IPS DF 4.7 (cell line): ENCODE results near the gene ABCA2.

Experiments used
- DNase-seq: peaks from one replicate; pipeline ENCODE4 v3.0.0-alpha.2; 2013; ENCODE audit warnings: low spot score; ENCODE audit errors: extremely low read depth

The ABCA2 gene, protein sequence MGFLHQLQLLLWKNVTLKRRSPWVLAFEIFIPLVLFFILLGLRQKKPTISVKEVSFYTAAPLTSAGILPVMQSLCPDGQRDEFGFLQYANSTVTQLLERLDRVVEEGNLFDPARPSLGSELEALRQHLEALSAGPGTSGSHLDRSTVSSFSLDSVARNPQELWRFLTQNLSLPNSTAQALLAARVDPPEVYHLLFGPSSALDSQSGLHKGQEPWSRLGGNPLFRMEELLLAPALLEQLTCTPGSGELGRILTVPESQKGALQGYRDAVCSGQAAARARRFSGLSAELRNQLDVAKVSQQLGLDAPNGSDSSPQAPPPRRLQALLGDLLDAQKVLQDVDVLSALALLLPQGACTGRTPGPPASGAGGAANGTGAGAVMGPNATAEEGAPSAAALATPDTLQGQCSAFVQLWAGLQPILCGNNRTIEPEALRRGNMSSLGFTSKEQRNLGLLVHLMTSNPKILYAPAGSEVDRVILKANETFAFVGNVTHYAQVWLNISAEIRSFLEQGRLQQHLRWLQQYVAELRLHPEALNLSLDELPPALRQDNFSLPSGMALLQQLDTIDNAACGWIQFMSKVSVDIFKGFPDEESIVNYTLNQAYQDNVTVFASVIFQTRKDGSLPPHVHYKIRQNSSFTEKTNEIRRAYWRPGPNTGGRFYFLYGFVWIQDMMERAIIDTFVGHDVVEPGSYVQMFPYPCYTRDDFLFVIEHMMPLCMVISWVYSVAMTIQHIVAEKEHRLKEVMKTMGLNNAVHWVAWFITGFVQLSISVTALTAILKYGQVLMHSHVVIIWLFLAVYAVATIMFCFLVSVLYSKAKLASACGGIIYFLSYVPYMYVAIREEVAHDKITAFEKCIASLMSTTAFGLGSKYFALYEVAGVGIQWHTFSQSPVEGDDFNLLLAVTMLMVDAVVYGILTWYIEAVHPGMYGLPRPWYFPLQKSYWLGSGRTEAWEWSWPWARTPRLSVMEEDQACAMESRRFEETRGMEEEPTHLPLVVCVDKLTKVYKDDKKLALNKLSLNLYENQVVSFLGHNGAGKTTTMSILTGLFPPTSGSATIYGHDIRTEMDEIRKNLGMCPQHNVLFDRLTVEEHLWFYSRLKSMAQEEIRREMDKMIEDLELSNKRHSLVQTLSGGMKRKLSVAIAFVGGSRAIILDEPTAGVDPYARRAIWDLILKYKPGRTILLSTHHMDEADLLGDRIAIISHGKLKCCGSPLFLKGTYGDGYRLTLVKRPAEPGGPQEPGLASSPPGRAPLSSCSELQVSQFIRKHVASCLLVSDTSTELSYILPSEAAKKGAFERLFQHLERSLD (N-terminal part only)

DNA sequence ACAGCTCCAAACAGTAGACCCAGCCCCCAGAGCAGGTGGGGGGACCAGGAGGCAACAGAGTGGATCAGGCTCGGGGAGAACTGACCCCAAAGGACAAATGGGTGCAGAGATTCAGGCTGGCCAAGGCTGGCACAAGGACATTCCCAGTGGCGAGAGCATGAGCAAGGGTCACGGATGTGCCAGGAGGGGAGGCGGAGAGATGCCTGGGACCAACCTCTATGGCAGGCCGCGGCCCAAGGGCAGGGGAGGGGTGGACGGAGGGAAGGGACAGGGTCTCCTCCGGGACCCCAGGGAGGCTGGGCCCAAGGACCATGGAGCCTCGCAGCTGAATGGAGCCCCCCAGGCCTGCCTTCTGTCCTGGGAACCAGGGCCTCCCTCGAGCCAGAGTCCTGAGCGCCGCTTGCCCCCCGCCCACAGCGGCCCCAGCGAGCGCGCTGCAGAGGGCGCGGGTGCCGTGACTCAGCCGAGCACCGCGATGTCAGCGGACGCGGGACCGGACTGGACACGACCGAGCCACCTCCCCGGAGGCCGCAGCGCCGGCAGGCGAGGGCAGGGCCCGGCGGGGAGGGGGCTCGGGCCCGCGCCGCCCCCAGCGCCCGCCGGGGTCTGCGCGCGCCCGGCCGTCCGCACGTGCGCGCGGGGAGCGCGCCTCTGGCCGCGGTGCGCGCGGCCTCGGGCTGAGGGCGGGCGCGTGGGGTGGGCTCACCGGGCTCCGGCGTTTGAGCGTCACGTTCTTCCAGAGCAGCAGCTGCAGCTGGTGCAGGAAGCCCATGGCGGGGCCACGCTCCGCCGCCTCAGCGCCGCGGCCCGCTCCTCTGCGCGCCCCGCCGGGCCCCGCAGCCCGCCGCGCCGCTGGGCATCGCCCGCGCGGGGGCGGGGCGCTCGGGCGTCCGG is at the start of gene ABCA2:
Gene ABCA2, minus strand, starts transcription at position 869 of the 894 bp plus-strand sequence. Its CDS starts 97 bp downstream, at position 772.
- no peak for DNase-seq

DNA sequence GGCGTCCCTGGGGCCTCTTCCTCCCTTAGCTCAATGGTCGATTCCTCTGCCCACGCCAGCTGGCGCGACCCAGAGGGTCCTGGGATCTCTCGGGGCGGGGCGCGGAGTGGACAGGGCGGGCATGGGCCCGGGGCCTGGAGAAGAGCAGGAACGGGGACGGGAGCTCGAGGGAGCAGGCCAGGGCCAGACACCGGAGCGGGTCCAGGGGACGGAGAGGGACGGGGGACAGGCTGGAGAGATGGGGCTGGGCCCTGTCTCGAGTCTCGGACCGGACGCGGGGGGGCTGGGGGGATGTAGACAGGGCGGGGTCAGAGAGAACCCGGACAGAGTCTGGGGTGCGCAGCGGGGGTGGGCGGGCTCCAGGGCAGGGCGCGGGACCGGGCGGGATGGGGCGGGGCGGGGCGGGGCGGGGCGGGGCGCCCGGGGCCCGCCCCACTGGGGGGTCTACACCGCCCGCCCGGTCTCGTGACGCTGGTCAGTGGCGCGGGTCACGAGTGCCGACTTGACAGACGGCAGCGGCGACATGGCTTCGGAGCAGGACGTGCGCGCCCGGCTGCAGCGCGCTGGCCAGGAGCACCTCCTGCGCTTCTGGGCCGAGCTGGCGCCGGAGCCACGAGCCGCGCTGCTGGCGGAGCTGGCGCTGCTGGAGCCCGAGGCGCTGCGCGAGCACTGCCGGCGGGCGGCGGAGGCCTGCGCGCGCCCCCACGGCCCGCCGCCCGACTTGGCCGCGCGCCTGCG is 49.1 kb upstream of the ABCA2 start, which contains the start of gene UAP1L1:
Gene UAP1L1, plus strand, starts transcription at position 508 of the 738 bp plus-strand sequence. Its CDS starts 16 bp downstream, at position 524.
- no peak for DNase-seq

DNA sequence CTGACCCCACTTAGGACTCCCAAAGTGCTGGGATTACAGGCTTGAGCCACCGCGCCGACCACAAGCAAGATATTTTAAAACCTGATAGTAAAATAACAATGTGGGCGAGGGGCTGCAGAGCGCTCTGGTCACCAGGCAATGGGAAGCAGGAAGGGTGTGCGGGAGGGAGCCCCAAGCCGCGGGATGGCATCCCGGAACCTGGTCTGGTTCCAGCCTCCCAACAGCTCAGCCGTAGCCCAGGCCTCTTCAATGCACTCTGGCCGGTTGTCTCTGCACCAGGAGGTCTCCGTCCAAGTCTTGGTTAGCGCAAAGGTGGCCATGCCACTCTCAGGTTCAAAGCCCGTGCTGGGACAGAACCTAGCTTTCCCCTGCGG is 48.6 kb upstream of the ABCA2 start:
- no peak for DNase-seq

DNA sequence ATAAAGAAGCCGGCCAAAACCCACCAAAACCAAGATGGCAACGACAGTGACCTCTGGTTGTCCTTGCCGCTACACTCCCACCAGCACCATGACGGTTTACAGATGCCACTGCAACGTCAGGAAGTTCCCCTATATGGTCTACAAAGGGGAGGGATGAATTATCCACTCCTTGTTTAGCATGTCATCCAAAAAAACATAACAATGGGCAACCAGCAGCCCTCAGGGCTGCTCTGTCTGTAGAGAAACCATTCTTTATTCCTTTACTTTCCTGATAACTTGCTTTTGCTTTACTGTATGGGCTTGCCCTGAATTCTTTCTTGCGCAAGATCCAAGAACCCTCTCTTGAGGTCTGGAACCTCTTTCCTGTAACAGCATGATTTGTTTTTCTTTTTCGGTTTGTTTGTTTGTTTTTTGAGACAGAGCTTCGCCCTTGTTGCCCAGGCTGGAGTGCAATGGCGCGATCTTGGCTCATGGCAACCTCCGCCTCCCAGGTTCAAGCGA is 47.3 kb upstream of the ABCA2 start:
- no peak for DNase-seq

DNA sequence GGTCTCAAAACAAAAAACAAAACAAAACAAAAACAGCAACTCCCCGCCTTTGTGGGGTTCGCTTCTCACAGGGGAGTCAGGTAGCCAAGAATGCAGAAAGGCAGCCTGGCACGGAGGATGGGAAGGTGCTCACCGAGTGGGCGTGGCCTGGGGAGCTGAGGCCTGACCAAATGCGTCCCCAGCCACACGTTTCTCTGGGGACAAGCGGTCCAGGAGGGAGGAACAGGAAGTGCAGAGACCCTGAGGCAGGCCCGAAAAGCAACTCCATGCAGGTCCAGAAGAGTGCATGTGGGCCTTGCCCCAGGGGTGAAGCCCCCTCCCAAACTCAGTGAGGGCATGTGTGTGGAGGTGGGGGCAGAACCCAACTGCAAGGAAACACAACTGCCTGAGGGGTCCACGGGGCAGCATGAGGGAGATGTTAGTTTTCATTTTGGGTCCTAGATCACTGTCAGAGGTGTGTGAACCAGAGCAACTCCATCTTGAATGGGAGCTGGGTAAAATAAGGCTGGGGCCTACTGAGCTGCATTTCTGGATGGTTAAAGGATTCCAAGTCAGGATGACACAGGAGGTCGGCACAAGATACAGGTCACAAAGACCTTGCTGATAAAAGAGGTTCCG is 46.7 kb upstream of the ABCA2 start:
- no peak for DNase-seq

DNA sequence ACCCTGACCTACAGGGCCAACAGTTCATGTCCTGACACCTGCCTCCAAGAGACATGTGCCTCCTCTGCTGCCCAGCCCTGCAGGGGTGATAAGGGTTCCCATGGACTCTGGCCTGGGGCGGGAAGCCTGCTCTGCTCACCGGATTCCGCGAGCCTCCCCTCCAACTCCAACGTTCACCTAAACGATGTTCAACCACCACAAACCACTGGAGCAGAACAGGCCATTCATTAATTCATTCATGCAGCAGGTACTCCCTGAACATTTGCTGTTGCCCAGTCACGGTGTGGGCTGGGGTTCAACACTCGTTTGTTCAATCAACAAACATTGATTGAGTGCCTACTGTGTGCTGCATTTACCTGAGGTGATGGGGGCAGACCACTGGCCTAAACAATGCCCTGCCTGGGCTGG is 46.0 kb upstream of the ABCA2 start:
- no peak for DNase-seq

DNA sequence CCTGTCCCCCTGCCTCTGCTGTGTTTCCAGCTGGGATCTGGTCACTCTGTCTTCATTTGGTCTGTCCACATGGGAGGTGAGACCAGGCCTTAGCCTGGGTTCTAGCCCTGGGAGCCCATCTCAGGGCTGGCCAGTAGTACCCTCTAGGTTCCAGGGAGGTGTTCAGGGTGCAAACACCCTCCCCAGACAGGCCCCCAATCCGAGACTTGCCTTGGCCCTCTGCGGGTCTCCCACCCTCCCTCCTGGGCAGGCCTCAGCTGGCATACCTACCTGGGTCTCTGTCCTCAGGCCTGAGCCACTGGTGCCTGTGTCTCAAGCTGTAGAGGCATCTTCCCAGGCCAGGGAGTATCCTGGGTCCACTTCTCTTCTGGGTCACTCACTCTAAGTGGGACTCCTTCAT is 43.2 kb upstream of the ABCA2 start:
- no peak for DNase-seq

DNA sequence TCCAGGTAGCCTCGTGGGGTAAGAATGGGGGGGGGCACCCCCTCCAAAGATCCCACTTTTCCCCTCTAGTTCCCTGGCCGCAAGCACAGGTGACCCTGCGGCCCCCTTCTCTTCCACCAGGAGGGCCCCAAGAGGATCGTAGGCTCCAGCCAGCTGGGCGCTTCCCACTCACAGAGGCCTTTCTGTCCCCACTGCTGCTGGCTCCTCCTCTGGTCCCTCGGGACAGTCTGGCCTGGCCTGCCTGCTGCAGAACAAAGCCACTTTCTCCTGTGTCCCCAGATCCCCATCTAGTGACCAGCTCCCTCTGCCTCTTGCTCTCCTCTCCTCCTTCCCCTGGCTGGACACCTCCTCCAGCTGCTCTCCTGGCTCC is 42.9 kb upstream of the ABCA2 start:
- DNase-seq: no peak

DNA sequence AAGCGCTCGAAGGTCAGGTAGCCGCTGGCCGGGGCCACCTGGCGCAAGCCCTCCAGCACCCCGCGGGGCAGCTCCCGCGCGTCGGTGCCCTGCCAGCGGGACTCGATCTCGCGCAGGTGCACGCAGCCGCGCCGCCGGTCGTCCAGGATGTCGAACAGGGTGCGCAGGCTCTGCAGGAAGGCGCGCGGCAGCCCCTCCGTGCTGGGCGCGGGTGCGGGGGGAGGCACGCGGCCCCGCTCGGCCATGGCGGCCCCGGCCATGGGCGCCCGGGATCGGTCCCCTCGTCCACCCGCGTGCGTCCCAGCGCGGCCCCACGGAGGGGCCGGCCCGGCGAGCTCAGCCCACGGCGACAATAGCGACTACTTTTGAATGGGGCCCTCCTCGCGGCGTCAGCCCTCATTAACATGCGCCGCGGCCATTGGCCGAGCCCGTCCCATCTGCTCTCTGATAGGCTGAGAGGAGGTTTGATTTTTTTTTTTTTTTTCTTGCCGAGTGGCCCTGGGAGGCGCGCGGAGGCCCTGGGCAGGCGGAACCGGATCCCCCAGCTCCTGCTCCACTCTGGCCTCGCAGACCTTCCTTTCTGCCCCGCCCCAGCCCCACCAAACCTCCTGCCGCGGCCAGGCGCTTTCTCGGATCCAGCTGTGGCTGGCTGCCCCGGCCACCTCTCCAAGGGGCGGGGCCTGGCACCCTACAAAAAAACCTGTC is 42.3 kb upstream of the ABCA2 start, which contains the start of gene SAPCD2:
Gene SAPCD2, minus strand, starts transcription at position 357 of the 705 bp plus-strand sequence. Its CDS starts 97 bp downstream, at position 260.
- DNase-seq: no peak

DNA sequence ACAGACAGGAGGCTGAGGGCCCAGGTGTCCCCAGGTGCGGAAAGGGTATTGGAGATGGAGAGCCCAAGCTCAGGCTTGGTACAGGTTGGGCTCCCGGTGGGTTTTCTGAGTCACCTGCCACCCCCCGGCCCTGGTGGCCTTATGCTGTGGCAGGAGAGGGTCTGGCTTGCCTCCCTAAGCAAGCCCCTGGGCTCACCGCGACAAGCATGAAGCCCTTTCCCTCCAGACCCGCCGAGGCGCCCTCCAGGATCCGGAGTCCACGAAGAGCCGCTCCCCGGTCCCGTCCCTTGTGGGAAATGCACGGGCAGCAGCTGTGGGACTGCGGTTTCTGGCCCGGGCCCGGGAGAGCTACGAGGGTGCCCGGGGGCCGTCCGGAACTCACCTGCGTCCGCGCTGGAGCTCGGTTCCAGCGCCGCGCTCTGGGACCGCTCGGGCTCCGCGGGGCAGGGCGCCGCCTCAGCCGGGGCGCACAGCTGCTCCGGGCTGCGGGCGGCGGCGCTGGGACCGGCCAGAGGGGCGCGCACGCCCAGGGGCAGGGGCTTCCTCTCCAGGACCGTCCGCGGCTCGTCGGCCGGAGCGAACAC is 41.6 kb upstream of the ABCA2 start:
- no peak for DNase-seq

DNA sequence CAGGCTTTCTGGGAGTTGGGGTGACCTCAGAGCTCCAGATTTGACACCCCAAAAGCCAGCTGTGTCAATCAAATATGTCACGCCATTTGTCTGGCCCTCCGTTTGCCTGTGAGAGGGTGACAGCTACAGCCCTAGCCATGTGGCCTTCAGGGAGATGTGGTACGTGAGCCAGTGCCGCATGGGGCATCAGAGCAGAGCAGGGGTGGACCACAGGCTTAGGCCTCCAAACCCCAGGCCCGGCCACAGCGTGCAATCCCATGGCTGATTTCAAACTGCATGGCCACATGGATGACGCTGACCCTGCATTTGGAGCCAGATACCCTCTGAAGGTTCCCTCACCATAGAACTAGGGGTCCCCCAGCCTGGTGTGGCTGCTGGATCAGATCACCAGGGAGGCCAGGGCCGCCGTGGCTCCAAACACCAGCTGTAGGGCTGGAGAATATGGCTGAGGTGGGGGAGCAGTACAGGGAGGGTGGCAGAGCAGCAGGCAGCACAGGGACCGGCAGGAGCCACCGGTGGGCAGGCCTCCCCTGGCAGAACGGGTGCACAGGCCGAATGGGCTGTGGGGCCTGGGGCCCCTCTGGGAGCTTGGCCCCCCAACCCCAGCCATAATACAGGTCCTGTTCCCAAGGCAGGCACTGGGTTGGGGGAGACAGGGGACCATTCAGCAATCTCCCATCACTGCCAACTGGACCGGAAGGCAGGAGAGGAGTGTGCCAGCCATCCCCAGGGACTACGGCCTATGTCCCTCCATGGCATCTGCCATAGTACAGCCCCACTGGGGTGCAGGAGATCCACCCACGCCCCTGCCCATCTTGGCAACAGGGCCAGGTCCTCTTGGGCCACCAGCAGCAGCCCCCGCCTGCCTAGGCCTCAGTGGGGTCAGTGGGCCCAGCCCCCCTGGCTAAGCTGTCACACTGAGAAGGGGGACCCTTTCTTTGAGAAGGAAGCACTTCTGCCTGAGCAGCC is 40.8 kb upstream of the ABCA2 start:
- DNase-seq: no peak

DNA sequence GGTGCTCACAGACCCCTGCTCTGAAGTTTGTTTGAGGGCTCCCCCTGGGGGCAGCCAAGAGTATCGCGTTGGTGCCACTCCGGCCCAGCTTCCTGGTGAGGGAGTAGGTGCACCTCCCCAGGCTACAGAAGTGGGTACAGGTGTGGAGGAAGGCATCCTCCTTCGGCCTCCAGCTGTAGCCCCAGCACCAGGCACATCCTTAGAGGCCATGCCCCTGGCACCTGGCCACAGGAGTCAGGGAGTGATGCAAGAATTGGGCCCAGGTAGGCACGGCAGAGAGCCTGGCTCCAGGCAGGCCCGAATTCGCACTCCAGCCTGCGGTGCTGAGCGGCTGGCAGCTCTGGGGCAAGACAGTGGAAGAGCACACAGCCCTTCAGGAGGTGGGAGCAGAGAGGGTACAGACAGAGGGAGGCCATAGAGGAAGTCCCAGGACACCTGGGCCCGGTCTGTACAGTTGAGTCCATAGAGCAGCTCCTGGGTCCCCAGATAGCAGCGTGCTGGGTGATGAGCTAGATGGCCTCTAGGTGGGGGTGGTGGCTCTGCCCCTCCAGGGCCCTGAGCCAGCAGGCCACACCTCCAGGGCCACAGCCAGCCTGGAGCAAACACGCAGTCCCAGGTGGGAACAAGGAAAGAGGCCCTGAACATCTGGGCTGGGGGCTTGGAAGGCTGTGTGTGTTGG is 40.0 kb upstream of the ABCA2 start:
- DNase-seq: no peak

DNA sequence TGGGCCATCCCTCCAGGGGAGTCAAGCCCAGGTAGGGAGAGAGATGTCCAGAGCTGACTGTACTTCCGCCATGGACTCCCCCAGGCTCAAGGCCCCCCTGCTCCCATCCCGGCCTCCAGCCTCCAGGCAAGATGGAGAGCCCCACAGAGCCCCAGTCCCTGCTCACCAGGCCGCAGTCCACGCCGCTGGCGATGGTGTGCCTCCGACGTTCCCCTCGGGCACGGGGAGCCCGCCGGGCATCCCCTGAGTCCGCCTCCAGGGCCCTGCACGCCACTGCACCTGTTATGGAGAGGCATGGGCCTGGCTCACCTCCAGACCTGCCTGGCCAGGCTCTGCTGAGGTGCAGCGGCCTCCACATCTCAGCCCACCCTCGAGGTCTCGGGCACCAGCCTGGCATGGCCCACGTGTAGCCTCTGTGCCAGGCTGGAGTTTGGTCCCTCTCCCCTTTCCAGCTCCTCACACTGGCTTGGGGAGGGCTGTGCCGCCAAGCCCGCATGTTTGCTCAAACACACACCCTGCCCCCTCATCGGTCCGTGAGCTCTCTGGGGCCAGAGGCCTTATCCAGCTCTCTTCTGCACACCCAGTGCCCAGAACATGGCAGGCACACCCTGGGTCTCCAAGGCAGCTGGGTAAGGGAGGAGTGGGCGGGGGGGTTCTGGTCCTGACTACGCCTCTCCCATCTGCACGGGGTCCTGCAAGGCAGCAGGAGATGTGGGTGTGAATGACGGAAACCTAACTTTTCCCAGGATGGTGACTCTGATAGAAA is 38.2 kb upstream of the ABCA2 start:
- no peak for DNase-seq

DNA sequence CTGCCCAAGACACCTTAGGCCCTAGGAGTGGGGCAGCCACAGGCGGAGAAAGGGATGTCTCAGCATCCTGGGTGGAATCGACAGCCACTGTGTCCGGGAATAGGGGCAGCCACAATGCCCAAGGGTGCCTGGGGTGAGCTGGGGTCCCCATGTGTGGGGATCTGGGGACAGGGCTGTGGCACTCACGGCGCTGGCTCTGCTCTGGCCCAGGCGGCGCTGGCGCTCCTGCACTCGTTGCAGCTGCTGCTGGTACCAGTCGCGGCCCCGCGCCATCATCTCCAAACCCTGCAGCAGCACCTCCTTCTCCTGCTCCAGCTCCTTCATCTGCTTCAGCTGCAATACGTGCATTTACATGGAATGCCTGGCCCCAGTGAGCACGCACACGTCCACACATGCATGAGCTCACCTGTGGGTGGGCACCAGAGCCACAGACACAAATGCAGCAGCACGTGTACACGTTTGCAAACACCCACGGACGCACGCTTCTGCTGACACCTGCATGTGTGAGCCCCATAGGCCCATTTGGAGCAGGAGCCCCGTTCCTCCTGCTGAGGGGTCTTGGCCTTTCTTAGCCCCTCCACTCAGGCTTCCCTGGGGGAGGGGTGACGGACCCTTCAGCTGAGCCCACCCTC is 37.4 kb upstream of the ABCA2 start:
- no peak for DNase-seq

DNA sequence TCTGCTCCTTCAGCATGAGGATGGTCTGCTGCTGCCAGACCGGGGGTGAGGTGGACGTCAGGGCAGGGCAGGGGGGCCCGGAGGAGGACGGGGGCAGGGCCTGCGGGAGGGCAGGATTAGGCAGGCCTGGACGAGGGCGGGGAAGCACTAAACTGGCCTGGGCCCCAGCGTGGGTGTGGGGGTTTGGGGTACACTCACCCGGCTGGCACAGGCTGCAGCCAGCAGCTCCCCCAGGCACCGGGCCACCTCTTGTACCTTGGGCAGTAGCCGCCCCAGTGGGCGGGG is 36.8 kb upstream of the ABCA2 start:
- no peak for DNase-seq
